GM19468 (cell line): ENCODE measurements around the gene CCDC116.
A peak's percentile ranks its signal among the peaks of the same experiment; 100 is the strongest.
"Not testable (repeated sequence)": the region's sequence is repeated elsewhere in the genome, so short reads cannot be mapped to it uniquely, and the experiment has no call there.

Source experiments
- ATAC-seq: cut with Tn5 transposase; IDR thresholded peaks from one replicate; pipeline ENCODE4 v1.9.1; 2021; ENCODE audit warnings: mild to moderate bottlenecking, moderate library complexity, moderate number of reproducible peaks; ENCODE audit not compliant: unreplicated experiment; ENCODE audit errors: extremely low read depth

CCDC116 gene, protein sequence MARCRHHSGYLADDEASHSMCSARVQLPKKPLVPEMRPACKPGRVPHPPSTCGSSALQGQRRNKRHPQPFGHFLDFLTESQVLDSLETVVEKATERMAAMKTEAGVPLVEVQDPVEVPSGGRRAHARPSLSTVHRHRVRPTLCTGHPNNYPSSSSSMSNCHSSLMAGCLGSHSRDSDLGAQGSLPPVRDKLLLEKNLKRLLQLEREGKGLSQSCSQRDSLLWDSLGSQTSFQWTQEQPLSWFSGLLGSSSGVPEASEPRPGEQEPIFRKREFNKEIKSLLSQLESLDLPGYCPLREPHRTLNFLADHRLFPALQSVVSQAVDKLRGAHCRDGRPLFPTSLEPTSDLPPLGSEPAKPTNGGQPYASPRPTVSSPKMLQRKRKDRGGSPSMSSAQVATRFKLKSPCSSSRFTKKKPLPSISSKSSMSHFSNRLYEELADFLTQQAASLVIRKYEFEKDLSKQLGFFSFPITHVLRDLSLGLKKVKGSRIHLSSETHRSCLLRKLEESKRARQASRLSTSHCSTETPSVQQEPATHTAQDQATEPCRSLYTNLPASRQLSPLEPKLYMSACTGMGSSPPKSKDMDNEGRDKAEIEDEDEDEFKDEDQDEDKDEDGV

DNA sequence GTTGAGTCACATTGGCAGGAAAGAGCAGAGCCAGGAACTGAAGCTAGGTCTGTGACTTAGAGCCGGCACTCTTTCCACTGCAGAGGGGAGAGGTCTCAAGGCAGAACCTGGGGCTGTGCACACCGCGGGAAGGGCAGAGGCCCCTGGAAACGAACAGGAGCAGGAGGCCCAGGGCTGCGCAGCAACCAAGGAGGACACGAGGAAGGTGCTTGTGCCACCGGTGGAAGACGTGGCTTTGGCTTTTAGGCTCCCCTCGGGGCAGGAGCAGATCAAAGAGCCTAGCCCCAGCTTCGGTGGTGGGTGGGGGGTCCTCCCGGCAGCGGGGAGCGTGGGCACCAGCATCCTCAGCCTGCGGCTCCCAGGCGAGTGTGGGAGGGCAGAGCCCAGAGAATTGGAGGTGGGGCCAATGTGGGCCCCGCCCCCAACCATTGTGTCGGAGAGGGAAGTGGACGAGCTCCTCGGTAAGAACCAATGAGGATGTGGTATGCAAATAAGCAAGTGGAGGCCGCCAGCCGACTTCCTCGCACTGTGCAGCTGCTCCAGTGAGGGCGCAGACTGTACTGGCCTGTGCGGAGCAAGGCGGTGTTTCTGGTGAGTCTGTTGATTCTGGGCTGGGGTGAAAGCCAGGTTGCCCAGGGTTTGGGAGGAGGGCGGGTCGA is at the start of gene CCDC116:
Gene CCDC116 (plus strand): TSS at position 524 of the 659 bp plus-strand sequence. CDS start 422 bp downstream, outside the sequence.
- ATAC-seq = no peak

- ATAC-seq = no peak
Observed at GRCh38 chr22:21582801-21583740, 49.5 kb upstream of the CCDC116 start.

DNA sequence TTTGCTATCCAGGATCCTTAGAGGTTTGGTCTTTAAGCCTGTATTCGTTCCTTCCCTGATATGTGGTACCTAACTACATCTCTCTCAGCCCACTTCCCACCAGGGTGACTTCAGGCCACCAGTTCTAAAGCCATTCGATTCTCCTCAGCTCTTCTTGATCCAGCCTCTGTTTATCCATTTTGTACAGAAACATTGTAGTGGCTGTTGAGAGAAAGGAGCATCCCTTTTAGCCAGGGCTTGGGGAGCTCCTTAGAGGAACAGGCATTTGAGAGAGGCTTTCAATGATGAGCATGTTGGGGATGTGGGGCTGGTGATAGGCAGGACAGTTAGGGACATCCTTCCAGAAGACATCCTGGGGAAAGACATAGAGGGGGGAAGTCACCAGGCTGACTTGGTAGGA is 47.2 kb upstream of the CCDC116 start:
- ATAC-seq = no peak

- ATAC-seq = peak; percentile 82
Observed at GRCh38 chr22:21587803-21588611, 44.6 kb upstream of the CCDC116 start.

DNA sequence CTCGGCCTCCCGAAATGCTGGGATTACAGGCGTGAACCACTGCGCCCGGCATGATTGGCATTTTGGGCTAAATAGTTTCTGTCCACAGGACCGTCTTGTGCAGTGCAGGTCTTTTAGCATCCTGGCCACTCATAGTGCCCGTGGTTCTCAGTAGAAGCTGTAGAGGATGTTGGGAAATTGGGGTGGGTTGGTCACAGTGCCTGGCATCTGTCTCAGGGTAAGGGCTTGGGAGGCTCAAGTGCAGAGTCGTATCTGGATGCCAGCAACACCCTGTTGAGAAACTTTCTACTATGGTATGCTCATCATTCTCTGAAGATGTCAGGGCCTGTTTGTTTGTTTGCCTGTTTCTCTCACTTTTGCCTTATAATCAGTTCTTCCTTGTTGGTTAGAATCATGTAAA is 43.2 kb upstream of the CCDC116 start:
- ATAC-seq = no peak

DNA sequence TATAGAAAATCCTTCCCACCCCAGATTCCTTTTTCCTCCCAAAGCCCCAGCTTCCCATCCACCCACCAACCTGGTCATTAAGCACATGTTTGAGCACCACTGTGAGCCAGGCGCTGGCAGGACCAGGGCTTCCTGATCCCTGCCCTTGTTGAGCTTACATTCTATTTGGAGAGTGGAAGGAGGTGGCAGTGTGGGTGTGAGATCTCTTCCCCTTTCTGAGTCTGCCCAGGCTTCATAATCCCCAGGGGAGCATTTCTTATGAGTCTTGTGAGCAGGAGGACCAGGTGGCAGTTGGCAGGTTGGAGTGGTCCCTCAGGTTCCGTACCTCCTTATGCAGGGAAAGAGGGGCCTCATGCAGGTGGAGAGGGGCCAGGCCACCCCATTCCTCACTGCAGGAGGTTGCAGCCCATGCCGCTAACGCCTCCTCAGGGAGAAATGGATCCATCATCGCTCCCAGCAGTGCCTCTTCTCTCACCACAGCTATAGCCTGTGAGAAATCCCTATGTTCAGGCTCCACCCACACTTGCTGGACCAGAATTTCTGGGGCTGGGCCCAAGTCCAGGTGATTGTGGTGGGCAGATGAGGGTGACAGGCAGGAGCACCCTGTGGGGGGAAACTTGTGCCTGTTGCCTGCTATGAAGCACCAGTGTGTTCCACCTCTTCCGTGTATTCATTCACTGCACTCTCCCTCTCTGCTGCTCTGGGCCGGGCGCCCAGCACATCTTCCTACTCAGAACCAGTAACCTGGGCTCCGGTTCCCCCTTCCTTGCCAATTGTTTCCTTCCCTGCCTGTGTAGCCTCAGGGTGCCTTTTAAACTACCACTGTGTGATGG is 41.5 kb upstream of the CCDC116 start:
- ATAC-seq = no peak

DNA sequence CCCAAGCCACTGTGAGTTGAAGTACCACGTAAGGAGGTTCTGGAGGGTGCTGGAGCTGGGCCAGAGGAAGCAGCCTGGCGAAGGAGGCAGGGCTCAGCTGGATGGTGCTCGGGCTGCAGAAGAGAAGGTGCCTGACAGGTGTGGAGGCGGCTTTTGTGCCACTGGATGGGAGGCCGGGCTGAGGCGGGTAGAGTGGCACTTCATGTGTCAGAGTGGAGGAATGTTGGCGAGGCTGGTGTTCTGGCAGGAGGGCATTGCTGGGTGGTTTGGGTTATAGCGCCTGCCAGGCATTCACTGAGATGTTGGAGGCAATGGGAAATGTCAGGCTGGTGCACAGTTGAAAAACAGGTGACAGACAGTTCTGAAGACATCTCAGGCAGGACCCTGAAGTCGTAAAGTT is 40.9 kb upstream of the CCDC116 start:
- no peak for ATAC-seq

DNA sequence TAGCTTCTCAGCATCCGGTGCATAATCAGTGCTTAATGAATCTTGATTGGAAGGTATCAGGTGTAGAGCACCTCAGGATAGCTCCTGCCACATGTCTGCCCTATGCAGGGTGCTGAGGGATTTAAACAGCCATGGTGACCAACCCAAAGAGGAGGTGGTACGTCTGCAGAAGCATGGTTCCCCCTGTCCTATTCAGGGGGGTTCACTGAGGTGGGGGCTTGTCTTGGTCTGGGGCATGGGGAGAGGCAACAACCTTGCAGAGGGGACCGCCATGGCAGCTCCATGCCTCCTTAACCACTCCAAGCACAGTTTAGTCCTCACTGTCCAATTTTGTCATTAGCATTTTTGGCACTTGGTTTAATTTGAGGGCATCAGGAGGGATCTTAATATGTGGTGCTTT is 40.1 kb upstream of the CCDC116 start:
- ATAC-seq = no peak

GRCh38 chr22:21593406-21594232 is 38.9 kb upstream of the CCDC116 start:
- no peak for ATAC-seq

DNA sequence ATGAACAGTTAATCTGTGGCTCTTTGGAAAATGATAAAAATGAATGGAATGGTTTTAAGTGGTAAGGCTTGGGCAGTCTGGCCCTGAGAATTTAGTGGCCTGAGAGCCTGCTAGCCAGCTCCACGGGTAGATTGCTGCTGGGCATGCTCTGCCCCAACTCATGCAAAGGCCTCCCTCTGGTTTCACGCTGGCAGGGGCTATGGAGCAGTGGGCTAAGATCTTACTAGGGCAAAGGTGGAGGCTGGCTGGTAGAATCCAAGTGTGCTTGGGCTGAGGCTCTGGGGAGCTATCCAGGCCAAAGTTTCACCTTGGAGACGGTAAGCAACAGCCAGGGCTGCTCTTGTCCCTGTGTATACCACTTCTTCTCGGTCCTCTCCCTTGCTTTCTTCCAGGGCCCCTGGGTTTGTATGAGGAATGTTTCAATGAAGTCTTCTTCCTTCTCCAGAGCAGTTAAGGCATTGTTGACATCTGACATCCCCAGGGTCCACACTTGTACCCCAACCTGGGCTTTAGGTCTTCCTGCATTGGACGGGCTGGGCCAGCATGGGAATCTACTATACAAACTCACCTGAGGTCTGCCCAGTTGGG is 37.6 kb upstream of the CCDC116 start:
- ATAC-seq = no peak

- not testable (repeated sequence) for ATAC-seq
Observed at GRCh38 chr22:21596356-21597135, 36.0 kb upstream of the CCDC116 start.

- ATAC-seq = no peak
Observed at GRCh38 chr22:21598302-21598701, 34.3 kb upstream of the CCDC116 start.

DNA sequence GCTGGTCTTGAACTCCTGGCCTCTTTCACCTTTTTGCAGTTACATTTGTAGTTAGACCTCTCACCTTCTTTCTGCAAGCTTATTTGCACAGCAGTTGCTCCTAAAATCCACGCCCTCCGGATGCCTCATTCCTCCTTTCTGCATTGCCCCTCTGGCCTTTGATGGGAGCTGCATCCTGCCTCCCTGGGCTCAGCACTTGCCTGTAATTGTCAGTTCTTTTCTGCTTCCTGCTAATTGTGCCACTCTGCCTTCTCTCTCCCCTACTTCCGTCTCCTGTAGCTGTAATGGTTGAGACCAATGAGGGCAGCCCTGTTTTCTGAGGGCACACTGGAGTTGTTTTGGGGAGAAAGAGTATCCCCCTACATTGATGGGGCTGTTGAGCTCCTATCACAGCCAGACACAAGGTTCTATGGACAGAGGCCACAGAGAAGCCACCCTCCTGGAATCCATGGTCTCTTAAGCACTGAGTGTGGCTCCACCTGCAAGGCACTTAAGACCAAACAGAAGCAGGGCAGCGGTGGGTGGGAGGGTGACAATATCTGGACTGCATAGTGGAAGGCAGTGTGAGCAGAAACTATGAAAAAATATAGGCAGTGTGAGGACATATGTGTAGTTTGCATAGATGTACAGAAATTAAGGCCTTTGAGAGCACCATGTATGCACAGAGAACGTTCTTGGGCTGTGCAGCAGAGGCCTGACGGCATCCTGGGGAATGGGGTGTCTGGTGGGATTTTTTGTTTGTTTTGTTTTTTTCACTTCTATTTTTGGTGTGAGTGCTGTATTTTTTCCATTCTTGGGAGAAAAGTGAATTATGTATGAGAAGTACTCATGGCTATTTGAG is 33.3 kb upstream of the CCDC116 start:
- no peak for ATAC-seq

GRCh38 chr22:21602579-21602978 is 30.0 kb upstream of the CCDC116 start:
- no peak for ATAC-seq

DNA sequence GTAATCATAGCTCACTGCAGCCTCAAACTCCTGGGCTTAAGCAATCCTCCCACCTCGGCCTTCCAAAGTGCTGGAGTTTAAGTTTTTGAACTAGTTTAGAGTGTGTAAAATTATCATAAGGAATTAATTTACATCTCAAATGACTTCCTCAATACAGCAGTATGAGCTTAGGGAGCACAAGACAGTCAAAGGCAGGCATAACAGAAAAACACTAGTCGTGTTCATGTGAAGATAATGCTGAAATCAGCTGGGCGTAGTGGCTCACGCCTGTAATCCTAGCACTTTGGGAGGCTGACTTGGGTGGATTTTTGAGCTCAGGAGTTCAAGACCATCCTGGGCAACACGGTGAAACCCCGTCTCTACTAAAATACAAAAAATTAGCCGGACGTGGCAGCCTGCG is 28.6 kb upstream of the CCDC116 start:
- ATAC-seq = no peak
